GM21360 (cell line): Measurements from ENCODE around the gene SYNE3.

Source experiments
- ATAC-seq: cut with Tn5 transposase; IDR thresholded peaks from one replicate; pipeline ENCODE4 v1.9.1; 2021; ENCODE audit warnings: mild to moderate bottlenecking, moderate library complexity; ENCODE audit not compliant: unreplicated experiment

SYNE3 gene

DNA sequence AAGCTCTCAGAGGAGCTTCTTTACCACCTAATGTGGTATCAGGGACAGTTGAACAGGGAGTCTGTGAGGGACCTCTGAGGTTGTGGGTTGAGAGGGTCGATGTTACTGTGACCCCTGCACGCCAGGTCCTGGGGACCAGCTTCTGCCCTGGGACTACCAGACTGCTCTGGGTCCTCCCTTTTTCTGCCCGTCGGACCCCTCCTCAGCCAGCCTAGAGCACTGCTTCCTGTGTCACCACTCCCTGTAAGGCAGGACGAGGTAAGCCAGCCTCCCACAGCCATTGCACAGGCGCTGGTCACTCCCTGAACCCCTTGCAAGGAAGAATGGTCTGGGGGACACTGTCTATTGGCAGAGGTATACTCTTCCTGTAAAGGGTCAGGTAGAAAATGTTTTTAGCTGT, 38.1 kb downstream of the SYNE3 start:
- ATAC-seq, result no peak

DNA sequence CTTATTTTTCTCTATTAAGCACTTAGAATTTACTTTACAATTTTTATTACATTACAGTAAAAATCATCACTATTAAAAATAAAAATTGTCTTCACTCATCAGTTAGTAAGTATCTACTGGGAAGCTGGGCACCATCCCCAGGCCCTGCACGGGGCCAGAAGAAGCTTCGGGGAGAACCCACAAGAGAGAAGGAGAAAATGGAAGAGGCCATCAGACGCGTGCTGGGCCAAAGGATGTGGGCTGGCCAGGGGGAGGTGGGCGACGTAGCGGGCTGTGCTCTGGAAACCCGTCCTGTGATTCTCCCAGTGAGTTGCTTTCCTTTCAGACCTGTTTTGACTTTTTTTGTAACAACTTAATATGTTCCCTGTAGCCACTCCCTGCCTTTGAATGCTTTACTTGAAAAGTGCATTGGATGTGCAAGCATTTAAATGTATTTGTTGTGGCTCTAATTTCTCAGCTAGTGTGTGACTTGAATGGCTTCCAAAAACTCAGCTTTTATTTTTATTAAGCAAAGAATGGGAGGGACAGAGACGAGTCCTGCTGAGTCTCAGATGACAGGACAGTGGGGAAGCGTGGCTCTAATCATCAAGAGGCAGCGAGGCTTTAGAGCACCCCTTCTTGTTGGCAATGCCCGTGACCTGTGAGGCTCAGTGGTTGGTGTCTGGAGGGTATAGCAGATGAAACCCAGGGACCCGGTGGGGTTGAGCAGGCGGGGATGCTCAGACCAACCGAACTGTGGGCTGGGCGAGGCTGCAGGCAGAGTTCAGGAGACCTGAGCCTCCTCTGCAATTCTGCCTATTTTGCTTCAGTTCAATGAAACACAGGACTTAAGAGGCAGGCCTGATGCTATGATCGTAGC, 38.8 kb downstream of the SYNE3 start:
- ATAC-seq, result no peak

DNA sequence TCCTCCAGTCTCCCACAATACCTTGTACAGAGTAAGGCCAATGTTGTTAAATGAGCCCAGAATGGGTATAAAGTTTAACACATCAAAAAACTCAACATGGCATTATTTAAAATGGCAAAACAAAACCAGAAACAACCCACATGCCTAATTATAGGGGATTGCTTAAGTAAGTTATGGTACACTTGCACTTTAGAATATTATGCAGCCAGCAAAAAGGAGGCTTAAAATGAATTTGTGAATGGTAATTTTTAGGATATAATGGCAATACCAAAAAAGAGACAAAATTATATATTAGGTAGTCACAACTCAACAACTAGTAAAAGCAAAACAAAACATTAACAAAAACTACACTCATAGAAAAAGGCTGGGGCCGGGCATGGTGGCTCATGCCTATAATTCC, 39.7 kb downstream of the SYNE3 start:
- no peak for ATAC-seq

DNA sequence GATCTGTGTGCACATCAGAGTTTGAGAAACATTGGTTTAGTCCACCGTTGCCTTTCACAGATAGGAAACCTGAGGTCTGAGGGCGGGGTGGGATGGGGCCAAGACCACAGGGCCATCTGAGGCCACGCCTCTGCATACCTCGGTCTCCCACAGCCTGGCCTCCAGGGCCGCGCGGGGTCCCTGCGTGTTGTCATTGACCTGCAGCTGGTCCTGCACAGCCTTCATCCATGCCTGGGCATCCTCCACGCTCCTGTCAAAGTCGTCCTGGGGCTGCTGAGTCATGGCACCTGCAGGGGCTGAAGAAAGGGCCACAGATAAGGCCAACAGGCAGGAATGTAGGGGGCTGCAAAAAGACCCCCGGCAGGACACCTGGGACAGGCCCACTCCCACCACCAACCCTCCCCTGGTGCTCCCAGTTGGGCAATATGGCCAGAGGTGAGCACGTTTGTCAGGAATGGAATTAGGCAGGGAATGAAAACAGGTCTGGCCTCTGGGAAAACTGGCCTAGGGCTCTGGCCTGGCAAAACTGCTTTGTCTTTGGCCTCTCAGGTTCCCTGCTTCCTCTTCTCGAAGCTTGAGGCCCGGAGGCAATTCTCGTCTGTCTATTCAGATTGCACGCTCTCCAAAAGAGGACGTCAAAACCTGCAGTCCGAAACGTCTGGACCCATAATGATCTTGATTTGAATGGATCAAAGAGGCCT, 40.8 kb downstream of the SYNE3 start:
- no peak for ATAC-seq

DNA sequence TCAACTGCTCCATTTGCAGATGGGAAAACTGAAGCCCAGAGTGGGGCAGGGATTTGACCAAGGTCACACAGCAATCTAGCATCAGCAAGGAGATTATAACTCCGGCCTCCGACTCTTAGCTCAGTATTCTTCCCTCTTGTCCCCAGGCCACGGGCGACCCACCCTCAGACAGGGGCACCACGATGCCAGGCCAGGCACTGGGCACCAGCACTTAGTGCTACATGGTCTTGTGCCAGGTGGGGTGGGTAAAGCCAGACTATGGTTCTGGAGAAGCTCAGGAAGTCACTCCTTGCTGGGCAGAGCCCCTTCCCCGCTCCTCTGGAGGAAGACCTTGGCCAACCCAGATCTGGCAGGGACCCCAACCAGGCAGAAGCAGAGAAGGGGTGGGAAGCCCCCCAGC, 41.5 kb downstream of the SYNE3 start:
- ATAC-seq, result no peak

DNA sequence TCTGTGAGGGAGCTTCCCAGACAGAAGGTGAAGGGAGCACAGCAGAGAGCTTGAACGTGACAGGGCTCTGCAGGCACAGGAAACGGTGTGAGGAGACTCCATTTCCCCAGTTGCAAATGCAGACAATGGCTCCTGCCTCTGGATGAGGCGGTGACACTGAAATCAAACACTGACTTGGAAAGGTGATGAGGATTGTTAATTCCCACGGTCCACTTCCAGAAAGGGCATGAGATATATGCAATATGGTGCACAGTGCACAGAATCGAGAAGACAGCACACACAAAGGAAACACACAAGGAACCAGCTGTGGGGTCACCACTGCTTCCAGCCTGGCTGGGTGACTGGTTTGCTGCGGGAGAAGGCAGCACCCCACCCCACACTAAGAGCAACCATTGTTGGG, 42.0 kb downstream of the SYNE3 start:
- no peak for ATAC-seq

DNA sequence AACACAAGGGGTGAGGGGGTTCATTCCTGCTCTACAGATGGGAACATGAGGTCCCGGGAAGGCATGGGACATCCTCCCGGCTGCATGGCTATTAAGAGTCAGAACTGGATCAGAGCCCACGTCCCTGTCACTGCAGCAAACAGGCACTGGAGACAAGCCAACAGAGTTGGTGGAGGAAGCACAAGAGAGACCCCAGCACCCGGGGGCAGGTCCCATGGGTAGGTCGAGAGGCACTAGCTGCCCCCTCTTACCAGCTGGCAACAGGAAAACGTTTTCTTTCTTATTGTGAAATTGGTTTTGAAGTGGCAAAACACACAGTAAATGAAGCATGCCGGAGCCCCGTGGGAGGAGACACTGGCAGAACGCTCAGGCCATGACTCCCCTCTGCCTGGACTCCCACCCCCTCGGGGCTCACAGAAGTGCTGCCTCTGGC, 43.6 kb downstream of the SYNE3 start:
- no peak for ATAC-seq

DNA sequence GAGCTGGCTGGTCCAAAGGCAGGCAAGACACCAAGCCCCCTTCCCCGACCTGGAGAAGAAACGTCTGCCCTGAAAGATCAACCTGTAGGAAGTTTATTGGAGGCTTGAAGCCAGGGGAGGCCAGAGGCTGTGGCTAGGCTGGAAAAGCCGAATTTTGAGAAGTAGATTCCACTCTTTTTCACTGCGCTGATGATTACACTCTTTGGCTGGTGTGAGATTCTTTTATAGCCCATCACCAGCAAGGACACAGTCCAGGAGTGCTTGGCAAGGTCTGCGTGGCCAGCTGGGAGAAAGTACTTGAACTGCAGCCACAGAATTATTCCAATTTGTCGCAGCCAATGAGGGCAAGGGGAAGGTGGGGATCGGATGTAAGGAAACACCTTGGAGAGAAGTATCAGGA, 45.0 kb downstream of the SYNE3 start:
- no peak for ATAC-seq

DNA sequence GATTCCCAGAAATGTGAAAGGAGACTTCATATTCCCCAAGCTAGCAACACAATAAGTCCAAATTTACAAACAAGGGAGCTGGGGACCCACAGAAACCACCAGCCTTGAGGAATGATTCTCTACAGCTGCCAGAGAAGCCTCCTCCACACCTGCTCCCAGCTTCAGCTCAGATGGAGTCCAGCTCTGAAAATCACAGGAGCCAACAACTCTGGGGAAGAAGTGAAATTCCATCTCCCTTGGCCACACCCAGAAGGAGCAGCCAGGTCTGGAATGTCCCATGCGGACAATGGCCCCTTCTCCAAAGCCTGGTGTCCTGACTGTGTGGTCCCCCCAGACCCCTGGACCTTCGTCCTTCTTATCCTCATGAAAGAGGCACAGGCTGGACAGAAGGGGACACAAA, 45.4 kb downstream of the SYNE3 start:
- ATAC-seq, result no peak

DNA sequence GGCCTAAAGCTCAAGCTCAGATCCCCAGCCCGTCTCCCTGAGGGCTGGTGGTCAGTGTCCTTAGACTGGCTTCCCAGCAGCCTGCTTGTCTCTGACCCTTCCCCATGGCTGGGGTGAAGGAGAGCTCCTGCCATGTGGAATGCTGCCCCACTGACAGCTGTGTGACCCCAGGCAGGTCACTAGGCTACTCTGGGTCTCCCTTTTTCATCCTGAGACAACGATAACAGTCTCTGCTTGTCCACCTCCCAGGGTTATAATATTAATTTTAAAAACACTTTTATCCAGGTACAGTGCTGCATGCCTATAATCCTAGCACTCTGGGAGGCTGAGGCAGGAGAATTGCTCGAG, 47.3 kb downstream of the SYNE3 start:
- ATAC-seq, result no peak

DNA sequence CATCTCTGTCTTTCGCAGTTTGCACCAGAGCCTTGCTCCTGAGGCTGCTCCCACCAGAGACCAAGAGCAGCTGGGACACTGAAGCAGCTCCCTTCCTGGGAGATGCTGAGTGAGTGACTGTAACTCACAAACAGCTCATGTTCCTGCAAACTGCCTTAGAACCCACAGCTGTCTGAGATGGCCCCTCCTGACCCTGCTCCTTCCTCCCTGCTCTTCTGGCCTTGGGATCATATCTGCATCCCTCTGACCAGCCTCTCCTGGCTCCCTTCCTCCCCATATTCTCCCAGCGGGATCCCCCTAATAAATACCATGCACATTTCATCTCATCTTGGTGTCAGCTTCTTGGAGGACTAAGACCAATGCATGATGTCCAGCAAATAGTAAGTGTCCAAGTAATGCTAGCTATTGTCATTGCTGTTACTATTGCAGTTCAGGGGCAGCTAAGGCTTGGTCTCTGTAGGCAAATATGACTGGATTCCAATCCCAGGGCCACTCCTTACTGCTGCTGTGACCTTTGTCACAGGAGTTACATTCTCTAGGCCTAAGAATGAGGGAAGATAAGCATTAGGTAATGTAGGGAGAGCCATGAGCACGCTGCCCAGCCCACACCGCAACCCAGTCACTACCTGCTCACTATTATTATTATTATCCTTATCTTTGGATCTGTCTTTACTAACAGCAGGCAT, 47.9 kb downstream of the SYNE3 start:
- ATAC-seq, result no peak

DNA sequence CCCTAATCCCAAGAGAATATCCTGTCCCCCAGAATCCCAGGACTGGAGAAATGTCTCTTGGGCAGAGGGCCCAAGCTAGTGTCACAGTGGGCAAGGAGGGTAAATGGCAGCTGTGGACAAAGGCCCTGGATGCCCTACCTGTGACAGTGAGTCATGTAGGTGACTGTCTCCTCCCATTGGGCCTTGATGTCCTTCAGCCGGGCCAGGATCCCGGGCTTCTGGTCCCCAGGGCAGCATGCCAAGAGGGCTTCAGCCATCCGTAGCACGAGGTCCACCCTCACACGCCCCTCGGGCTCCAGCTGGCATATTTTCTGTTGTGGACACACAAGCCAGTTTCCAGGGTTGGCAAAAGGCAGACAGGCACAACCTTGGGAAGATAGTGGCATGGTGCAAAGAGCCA, 48.8 kb downstream of the SYNE3 start:
- ATAC-seq, result no peak

DNA sequence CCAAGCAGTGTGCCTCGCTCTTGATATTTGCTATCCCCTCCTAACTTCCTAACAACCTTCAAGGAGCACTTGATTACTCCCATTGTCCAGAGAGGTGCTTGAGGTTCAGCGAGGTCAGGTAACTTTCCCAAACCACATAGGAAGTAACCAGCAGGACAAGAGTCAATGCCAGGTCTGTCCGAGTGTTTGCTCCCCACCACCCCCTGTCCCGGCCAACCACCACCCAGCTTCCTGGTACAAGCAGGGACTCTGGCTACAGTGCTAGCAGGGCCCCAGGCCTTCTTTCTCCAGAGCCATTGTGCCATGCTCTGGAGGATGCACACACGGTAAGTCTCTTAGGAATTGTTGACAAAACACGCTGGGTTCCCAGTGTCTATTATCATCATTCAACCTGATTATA, 49.2 kb downstream of the SYNE3 start:
- ATAC-seq, result no peak
